ENCODE results near the gene STAT3.

STAT3 gene

DNA sequence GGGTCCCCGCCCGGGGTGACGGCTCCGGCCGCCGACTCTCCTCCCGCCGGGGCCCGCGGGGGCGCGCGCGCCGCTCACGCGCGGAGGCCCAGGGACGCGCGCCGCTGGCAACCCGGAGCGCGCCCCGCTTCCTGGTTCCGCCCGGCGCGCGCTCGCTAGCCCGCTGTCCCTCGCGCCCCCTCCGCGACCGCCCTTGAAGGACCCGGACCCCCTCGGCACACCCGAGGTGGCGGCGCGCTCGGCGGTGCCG is 112.0 kb downstream of the STAT3 start, which contains the start of gene STAT5B:
STAT5B (minus strand) TSS at position 33 of the 250 bp plus-strand sequence. CDS start 44,264 bp downstream, outside the sequence.
- H3K4me1 ChIP-seq (ENCODE audit: insufficient read depth, insufficient read length) = peaks cover 3% of the 10 kb centered on the region
- H3K27me3 ChIP-seq (ENCODE audit: insufficient read depth, insufficient read length) = peaks cover 25% of the 10 kb centered on the region
- no peak for DNase-seq (ENCODE audit: low read depth, low spot score)
- no peaks in the 10 kb centered on the region for H3K36me3 ChIP-seq (ENCODE audit: insufficient read depth, insufficient read length, low read length)
- no peaks in the 10 kb centered on the region for H3K9me3 ChIP-seq (ENCODE audit: insufficient read depth, low read length)
- TF ChIP-seq SUZ12 (IDR thresholded peaks at IDR 0.05; ENCODE audit: extremely low read depth, insufficient read depth, insufficient read length) (no peak), YY1 (IDR thresholded peaks at IDR 0.05; ENCODE audit: insufficient read depth, insufficient read length) (no peak), ZNF274 (IDR thresholded peaks at IDR 0.05; ENCODE audit: low read depth, low read length) (no peak)
- H3K9ac ChIP-seq (ENCODE audit: insufficient read length, low read depth) = peak within 1 kb of the TSS; percentile 78
- H3K4me3 ChIP-seq (ENCODE audit: insufficient read length, low read depth) = peak within 1 kb of the TSS; percentile 66

DNA sequence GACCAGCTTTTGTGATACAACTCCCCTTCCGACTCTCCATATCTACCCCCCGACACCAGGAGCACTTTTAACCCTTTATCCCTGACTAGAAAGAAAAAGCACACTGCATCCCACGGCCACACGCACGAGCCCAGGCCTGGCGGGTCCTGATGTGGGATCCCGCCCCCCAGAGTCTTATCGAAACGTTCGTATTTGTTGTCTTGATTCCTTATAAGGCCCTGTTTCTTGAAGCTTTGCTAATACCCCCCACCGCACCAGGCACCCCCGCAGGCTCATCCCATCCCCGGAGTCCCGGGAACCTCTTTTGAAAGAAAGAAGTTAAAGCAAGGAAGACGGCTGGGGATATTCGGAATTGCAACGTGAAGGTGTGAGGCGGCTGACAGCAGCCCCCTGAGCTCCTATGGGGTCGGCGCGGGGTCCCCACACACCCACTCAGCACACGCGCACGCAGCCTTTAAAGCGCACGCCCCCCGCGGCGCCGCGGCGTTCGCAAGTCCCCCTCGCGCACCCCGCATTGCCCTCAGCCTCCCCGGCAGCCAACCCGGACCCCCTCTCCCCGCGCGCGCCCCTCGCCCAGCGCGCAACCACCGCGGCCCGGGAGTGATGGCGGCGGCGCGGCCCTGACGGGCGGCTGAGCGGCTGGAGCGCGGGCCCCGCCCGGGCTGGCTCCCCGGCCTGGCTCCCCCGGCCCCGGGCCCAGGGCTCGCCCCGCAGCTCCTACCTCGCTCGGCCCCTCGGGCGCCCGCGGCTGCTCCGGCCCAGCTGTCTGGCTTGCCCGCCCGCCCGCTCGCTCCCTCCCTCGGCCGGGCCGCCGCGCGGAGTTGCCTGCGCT is 112.5 kb downstream of the STAT3 start:
- Histone ChIP-seq H3K27me3 (ENCODE audit: insufficient read depth, insufficient read length) (peaks cover 25% of the 10 kb centered on the region), H3K4me1 (ENCODE audit: insufficient read depth, insufficient read length) (peaks cover 3% of the 10 kb centered on the region)
- no peak for DNase-seq (ENCODE audit: low read depth, low spot score)

GRCh38 chr17:42274812-42275526 is 113.3 kb downstream of the STAT3 start:
- Histone ChIP-seq H3K4me3 (ENCODE audit: insufficient read length, low read depth) (peak overlapping the region; percentile 66), H3K9me3 (ENCODE audit: insufficient read depth, low read length) (no peaks in the 10 kb centered on the region), H3K27me3 (ENCODE audit: insufficient read depth, insufficient read length) (peaks cover 25% of the 10 kb centered on the region), H3K4me1 (ENCODE audit: insufficient read depth, insufficient read length) (peaks cover 3% of the 10 kb centered on the region), H3K9ac (ENCODE audit: insufficient read length, low read depth) (peak overlapping the region; percentile 78), H3K36me3 (ENCODE audit: insufficient read depth, insufficient read length, low read length) (no peaks in the 10 kb centered on the region)
- no peak for TF ChIP-seq ZNF274 (IDR thresholded peaks at IDR 0.05; ENCODE audit: low read depth, low read length)
- TF ChIP-seq SUZ12 (IDR thresholded peaks at IDR 0.05; ENCODE audit: extremely low read depth, insufficient read depth, insufficient read length) = no peak
- no peak for TF ChIP-seq YY1 (IDR thresholded peaks at IDR 0.05; ENCODE audit: insufficient read depth, insufficient read length)
- no peak for DNase-seq (ENCODE audit: low read depth, low spot score)

More for the DNA sequence above, 112.5 kb downstream of the STAT3 start:
- H3K9ac ChIP-seq (ENCODE audit: insufficient read length, low read depth) = peak overlapping the region; percentile 78
- H3K36me3 ChIP-seq (ENCODE audit: insufficient read depth, insufficient read length, low read length) = no peaks in the 10 kb centered on the region
- H3K4me3 ChIP-seq (ENCODE audit: insufficient read length, low read depth) = peak overlapping the region; percentile 66
- TF ChIP-seq YY1 (IDR thresholded peaks at IDR 0.05; ENCODE audit: insufficient read depth, insufficient read length) (no peak), ZNF274 (IDR thresholded peaks at IDR 0.05; ENCODE audit: low read depth, low read length) (no peak), SUZ12 (IDR thresholded peaks at IDR 0.05; ENCODE audit: extremely low read depth, insufficient read depth, insufficient read length) (no peak)
- no peaks in the 10 kb centered on the region for H3K9me3 ChIP-seq (ENCODE audit: insufficient read depth, low read length)

DNA sequence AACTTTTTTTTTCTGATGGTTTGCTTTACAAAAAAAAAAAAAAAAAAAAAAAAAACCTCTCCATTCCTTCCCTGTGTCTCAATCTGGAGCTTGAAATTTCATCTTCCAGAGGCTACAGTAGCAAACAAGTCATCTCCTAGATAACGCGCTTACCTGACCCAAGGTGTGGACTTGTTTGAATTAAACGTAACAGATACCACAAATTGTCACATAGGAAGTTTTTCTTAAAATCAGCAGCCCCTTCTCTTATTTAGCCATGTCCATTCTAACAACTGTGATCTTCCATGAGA is 114.0 kb downstream of the STAT3 start:
- no peaks in the 10 kb centered on the region for H3K36me3 ChIP-seq (ENCODE audit: insufficient read depth, insufficient read length, low read length)
- peaks cover 3% of the 10 kb centered on the region for H3K4me1 ChIP-seq (ENCODE audit: insufficient read depth, insufficient read length)
- TF ChIP-seq ZNF274 (IDR thresholded peaks at IDR 0.05; ENCODE audit: low read depth, low read length) (no peak), YY1 (IDR thresholded peaks at IDR 0.05; ENCODE audit: insufficient read depth, insufficient read length) (no peak), SUZ12 (IDR thresholded peaks at IDR 0.05; ENCODE audit: extremely low read depth, insufficient read depth, insufficient read length) (no peak)
- H3K9me3 ChIP-seq (ENCODE audit: insufficient read depth, low read length) = no peaks in the 10 kb centered on the region
- H3K9ac ChIP-seq (ENCODE audit: insufficient read length, low read depth) = no peak overlapping the region
- H3K27me3 ChIP-seq (ENCODE audit: insufficient read depth, insufficient read length) = peaks cover 25% of the 10 kb centered on the region
- no peak for DNase-seq (ENCODE audit: low read depth, low spot score)
- no peak overlapping the region for H3K4me3 ChIP-seq (ENCODE audit: insufficient read length, low read depth)

- TF ChIP-seq SUZ12 (IDR thresholded peaks at IDR 0.05; ENCODE audit: extremely low read depth, insufficient read depth, insufficient read length) = no peak
- TF ChIP-seq YY1 (IDR thresholded peaks at IDR 0.05; ENCODE audit: insufficient read depth, insufficient read length) = no peak
- no peak for TF ChIP-seq ZNF274 (IDR thresholded peaks at IDR 0.05; ENCODE audit: low read depth, low read length)
- Histone ChIP-seq H3K4me1 (ENCODE audit: insufficient read depth, insufficient read length) (peaks cover 3% of the 10 kb centered on the region), H3K4me3 (ENCODE audit: insufficient read length, low read depth) (no peak overlapping the region), H3K36me3 (ENCODE audit: insufficient read depth, insufficient read length, low read length) (no peaks in the 10 kb centered on the region), H3K9ac (ENCODE audit: insufficient read length, low read depth) (no peak overlapping the region), H3K27me3 (ENCODE audit: insufficient read depth, insufficient read length) (peaks cover 25% of the 10 kb centered on the region), H3K9me3 (ENCODE audit: insufficient read depth, low read length) (no peaks in the 10 kb centered on the region)
- DNase-seq (ENCODE audit: low read depth, low spot score) = no peak
Observed at GRCh38 chr17:42273474-42274252, 114.6 kb downstream of the STAT3 start.

DNA sequence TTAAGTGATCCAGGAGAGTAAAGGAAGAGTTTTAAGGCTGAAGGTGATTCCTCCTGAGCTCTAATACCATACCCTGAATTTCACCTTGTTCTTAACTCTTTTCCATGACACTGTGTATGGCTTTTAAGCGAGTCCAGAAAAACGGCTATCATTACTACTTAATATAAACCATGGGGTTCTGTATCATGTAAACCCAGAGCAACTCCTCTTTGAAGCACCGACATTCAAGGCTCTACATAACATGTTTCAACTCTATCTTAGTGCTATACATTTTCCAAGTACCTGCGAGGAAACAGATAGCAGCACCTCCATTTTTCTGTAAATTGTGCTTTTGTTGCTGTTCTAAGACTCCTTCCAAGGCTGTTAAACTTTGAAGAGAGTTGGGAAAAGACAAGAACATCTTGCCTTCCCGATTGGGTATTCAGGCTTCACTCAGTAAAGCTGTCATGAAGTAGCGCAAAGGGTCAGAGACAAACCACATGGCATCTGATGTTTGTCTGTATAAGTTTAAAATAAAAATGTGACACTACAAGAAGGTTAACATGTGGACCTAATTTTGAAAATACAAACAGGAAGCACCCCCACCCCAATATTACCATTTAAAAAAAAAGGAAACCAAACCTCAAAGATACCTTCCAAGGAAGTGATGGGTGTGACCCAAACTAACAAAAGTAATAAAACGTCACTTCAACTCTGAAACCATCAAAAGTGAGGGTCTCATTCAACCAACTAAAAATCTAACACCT is 115.9 kb downstream of the STAT3 start:
- peaks cover 23% of the 10 kb centered on the region for H3K27me3 ChIP-seq (ENCODE audit: insufficient read depth, insufficient read length)
- H3K9ac ChIP-seq (ENCODE audit: insufficient read length, low read depth) = no peak overlapping the region
- H3K9me3 ChIP-seq (ENCODE audit: insufficient read depth, low read length) = no peaks in the 10 kb centered on the region
- DNase-seq (ENCODE audit: low read depth, low spot score) = no peak
- TF ChIP-seq SUZ12 (IDR thresholded peaks at IDR 0.05; ENCODE audit: extremely low read depth, insufficient read depth, insufficient read length) (no peak), YY1 (IDR thresholded peaks at IDR 0.05; ENCODE audit: insufficient read depth, insufficient read length) (no peak)
- H3K36me3 ChIP-seq (ENCODE audit: insufficient read depth, insufficient read length, low read length) = no peaks in the 10 kb centered on the region
- H3K4me3 ChIP-seq (ENCODE audit: insufficient read length, low read depth) = no peak overlapping the region
- peaks cover 3% of the 10 kb centered on the region for H3K4me1 ChIP-seq (ENCODE audit: insufficient read depth, insufficient read length)

All from NT2/D1 (cell line).